HG03045 (cell line): ENCODE results near the gene AVPR2.

Experiments used
- ATAC-seq: cut with Tn5 transposase; IDR thresholded peaks from one replicate; pipeline ENCODE4 v1.9.1; 2021; ENCODE audit warnings: mild to moderate bottlenecking, moderate library complexity; ENCODE audit not compliant: unreplicated experiment

AVPR2 gene

DNA sequence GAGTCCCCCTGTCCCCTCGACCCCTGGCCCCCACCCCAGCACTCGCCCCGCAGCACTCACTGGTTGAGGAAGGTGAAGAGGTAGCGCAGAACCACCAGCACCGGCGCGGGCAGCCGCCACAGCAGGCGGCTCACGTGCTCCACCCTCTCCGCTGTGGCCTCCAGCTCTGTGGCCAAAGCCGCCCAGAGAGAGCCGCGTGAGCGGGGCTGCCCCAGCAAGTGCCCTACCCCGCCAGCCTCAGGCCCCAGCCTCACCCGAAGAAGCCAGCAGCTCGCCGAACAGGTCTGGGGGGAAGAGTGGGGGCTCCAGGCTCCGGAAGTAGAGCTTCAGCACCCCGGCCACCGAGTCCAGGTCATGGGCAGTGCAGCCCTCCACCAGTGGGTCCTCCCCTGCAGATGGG, 6.0 kb downstream of the AVPR2 start:
- no peak for ATAC-seq

DNA sequence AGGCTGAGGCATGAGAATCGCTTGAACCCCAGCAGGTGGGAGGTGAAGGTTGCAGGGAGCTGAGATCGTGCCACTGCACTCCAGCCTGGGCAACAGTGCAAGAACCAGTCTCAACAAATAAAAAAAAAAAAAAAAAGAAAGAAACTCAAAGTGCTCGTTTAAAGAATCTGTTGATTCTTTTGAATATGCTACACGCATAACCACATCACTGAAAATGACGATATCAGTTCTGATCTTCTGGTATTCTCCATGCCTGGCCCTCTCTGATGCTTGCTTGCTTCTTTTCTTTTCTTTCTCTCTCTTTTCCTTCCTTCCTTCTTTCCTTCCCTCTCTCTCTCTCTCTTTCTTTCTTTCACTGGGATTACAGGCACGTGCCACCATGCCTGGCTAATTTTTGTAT, 7.3 kb downstream of the AVPR2 start:
- ATAC-seq = no peak

DNA sequence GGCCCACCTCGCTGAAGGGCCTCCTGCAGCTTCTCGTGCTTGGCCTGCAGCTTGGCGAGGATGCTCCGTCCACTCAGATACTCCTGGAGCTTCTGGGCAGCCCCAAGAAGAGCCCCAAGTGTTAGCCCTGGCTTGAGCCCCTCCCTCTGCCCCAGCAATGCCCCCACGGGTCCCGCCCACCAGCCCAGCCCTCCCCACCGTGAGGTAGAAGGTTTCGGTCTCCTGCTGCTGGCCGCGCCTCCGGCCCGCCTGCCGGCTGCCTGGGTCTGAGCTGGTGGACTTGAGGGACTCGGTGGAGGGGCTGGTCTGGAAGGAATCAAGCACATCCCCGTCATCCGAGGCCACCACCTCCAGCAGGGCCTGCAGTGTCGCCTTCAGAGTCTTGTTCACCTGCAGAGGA, 8.7 kb downstream of the AVPR2 start:
- ATAC-seq = no peak

DNA sequence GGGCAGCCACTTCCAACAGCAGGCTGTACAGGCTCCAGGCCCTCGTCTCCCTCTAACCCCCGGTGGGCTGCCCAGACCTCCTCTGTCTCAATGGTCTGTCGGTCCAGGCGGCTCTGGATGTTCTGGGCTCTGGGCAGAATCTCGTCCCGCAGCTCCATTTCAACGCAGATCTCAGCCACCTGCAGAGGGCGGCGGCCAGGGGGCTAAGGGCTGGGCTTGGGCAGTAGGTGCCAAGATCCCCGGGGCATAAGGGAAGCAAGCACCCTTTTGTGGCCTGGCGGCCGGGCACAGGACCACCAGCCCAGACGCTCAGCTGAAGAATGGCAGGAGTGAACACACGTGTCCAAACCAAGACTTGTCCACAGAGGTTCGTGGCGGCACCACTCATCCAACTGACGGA, 9.2 kb downstream of the AVPR2 start:
- ATAC-seq = no peak

DNA sequence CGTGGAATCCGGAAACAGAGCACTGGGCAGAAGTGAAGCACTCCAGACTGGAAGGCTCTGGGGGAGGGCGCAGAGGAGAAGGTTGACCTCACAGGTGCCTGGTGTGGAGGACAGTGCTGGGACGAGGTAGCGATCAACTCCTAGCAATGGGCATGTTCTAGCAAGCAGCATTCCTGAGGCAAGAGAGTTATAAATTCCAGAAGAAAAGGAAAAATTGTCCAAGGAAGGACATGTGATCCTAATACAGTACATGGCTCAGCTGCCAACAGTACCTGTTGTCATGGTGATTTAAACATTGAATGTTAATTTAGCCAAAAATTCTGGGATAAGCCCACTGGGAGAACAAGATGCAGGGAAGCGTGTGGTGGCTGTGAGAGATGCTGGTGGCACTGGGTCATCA, 13.4 kb downstream of the AVPR2 start:
- ATAC-seq = no peak

DNA sequence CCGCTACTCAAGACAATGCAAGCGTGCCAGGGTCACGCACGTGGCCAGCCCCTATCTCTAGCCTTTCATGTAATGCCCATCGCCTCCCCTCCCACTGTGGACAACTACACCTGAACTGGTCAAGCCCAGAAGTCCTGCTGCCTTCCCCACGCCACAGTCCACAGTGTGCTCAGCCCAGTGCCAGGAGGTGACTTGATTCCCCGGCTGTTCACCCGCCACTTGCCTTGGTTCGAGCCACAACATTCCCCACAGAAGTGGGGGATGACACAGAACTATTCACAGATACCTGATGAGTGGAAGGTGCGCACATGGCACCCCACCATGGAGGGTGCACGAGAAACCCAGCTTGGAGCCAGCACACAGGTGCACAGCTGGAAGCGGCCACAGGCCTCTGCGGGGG, 14.8 kb downstream of the AVPR2 start:
- no peak for ATAC-seq

DNA sequence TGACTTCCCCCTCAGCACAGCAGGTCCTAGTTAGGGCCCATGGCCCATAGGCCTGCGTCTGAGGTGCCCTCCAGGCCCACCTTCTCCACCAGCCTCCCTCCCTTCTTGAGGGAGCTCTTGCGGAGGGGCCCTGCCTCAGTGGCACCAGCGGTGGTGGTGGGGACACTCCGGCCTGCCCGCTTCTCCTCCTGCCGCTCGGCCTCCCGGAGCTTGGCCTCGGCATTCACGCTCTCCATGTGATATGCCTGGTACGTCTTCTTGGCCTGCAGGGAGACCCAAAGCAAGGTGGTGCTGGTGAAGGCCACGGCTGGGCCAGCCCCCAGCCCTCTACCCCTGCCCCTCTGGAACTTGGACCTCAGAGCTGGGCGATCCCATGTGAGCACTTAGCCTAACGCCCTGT, 16.1 kb downstream of the AVPR2 start:
- no peak for ATAC-seq

DNA sequence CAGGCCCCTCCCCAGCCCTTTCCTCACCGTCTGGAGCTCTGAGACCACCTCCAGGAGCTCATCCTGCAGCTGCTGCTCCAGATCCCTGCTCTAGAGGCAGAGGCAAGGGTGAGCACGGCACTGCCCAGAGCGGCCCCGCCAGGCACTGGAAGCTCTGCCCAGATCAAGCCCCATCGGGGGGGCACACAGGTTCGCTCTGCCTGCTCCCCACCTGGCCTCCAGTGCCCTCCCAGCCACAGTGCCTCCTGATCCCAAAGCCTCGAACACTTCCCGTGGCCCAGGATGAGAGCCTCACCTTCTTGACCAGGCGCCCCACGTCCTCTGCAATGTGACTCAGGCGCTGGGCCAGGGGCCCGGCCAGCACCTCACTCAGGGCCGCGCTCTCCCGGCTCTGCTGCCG, 16.6 kb downstream of the AVPR2 start:
- no peak for ATAC-seq

DNA sequence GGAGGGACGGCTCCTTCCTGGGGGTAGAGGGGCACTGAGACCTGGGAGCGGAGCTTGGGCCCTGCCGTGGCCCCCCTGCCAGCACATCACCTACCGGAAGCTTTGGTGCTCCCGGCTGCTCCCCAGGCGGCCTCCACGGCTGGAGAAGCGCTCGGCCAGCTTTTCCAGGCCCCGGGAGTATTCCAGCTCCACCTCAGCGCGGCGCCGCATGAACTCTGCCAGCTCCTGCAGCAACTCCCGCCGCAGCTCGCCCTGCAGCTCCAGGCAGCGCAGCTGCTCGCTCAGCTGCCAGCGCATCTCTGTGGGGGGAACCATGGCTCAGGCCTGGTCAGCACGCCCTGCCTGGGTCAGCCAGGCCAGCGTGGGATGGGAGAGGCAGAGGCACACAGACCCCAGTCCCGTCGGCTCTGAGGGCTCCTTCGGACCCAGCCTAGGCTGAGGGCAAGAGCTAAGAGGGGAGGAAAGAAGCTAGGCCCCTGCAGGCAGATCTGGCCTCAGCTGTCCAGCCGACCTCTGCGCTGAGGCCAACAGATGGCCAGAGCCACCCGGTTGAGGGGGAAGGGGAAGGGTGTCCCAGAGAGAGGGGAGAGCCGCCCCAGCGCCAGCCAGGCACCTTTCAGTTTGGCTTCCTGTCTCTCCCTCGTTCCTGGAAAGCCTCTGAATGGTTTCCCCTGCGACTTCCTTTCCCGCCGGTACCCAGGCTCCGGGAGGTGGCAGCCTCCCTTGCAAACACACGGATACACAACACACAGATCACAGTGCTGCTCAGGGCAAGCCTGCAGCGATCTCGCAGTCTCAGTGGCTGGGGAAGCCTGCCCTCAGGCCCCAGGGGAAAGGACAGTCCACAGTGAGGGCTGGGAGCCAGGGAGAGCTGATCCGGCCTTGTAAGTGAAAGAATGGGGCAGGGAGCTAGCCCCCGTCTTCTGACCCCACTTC, 17.3 kb downstream of the AVPR2 start:
- ATAC-seq = no peak

DNA sequence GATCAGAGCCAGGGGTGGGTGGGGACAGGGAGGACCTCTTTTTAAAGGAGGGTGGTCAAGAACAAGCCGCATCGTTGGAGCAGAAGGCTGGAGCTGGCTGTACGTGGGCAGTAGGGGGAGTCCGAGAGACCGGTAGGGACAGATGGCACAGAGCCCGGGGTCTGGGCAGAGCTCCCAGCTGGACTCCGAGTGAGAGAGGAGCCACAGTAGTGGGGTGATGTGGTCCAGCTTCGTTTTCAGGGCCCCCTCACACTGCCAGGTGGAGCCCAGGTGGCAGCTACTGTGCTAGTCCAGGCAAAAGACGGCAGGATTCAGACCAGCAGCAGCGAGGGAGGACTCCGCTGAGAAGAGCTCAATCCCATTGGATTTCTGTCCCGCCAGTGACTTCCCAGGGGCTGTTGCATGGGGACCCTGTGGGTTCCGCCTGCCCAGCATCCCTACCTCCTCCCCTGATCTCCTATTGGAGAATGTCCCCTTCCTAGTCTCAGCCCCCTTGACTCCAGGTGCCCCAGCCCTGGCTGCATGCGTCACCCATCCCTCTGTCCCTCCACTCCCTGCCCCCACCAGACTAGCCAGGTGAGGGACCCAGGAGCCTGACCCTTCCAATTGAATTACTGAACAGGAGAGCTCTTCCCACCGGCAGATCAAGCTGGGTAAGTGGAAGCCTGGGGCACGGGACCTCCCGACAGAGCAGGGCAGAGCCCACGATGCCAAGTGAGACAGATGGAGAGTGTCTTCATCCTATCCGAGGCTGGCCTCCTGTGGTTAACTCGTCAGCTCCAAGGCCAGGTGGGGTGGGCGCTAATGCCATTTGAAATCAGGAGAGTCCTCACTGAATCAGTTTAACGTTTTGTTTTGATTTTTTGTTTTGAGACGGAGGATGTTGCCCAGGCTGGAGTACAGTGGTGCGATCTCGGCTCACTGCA, 18.7 kb downstream of the AVPR2 start:
- ATAC-seq = no peak

DNA sequence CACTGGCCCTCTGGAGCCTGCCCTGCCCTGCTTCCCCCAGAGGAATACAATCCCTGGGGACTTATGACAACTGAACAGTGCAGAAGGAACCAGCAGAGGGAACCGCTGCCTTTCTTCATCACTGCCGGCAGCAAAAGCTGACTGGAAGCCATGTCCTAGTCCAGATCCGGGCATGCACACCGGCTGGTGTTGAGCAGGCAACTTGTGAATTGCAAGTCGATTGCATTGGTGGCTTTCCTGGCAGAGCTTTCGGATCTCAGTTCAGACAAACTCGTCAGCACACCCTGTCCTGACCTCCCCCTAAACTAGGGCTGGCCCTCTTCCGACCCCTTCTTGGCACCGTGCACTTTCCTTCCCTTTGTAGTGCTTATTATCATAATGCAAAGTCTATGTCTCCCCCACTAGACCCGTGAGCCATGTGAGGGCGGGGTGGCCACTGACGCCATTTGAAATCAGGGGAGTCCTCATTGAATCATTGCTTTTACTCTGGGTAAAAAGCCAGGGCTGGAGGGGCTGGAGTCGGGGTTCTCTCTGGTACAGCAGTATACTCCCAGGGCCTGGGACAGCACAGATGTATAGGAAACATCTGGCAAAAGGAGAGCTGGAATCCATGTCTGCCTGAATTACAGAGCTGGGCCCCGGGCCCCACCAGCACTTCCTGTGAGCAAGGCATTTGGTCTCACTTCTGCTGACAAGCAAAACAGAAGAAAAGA, 19.8 kb downstream of the AVPR2 start:
- ATAC-seq = no peak

DNA sequence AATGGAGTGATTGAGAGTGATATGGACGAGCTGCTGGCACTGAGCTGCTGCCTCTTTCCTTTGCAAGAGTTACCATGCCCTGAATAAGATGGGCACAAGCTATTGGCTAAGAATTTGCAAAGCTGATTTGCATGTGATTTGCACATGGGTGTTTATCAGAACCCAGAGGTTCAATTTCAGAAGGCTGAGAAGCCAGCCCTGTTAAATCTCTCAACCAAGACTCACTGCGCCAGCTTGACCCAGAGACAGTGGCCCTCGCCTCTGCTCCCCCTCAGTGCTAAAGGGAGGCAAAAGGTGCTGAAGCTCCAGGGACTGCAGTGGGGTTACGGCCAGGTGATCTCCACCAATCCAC, 20.9 kb downstream of the AVPR2 start:
- ATAC-seq = no peak

DNA sequence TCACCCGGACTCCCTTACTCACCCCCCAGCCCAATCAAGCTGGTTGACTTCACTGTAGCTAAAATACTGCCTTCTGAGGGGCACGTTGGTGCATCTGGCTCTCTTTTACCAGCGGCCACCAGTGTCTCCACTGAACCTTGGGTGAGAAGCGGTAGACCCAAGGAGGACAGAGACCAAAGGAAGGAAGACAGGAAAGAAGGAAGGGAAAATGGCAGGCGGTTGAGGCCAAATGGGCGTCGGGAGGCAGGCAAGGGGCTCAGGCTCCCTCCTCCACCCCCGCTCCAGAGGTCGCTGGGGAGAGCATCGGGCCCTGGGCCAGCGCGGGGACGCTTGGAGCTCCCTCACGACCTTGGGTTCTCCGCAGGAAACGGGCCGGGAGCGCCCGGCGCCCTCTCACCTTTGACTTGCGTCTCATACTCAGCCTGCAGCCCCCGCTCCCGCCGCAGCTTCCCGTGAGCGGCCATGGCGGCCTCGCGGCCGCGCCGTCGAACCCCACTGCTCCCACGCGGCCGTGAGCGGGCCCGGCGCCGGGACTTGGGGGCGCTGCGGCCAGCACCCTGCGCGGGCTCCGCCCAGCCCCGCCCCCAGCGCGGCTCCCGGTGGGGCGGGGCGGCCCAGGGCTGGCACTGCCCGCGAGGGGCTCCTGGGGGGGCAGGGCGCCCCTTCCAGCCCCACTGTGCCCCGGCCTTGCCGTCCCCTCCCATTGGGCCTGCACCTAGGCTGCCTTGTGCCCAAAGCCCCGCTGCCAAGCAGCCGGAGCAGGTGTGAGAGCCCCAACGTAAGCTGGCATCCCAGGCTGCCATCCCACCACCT, 21.5 kb downstream of the AVPR2 start, which contains the start of gene ARHGAP4:
ARHGAP4 (minus strand) TSS at position 526 of the 813 bp plus-strand sequence; CDS start at position 464, 62 bp downstream.
- no peak for ATAC-seq

DNA sequence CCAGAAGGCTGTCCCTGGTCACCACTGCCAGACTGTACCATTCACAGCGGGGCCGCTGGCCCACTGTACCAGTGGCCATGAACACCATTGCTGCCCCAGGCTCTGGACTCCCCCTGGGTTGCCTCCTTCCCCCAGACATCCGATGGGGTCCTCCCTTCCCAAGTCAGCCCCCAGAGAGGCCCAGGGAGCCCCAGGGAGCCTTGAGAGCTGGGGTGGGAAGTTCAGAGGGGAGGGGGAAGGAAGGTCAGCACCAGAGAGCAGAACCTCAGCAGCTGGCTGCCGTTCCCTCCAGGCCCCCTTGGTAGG, 22.0 kb downstream of the AVPR2 start:
- ATAC-seq = no peak

DNA sequence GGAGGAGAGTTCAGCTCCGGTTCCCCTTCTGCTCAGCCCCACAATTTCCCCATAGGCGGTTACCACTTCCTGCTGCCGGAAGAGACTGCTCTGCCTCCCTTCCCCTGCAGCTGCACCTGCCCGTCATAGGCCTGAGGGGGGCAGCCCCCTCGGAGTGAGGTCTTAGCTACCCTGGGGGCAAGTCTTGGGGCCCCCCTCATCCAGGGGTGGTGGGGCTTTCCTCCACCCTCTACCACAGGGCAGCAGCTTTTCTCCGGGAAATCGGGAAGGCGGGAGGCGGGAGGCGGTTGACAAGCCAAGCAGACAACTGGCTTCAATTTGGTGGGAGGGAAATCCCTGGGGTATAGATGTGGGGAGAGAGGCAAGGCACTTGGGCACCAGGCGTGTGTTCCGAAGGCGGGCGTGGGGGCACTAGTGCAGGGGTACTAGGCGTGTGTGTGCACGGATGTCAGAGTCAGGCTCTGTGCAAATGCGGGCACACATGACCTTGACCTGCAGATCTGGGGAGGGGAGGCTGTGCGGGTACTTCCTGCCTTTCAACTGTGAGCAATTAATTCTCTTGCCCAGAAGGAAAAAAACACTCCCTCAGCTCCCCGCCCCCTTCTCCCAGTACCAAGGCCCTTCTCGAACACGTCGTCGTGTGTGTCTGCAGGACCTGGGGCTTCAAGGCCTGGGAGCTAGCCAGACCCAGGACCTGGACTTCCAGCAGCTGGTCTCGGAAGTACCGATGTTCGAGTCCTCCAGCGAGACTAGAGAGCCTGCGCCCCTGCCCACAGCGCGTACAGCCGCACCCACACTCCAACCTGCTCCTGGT, 22.6 kb downstream of the AVPR2 start:
- no peak for ATAC-seq

DNA sequence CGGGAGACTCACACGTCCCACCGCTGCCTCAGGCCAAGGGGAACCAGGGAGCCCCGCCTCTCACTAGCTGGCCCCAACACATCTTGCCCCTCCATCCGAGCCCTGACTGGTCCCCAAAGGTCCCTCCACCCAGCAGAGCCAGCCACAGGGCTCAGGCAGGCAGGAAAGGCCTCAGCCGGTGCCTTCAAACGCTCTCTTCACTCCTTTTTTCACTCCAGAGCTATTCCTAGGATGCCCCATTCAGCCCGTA, 23.1 kb downstream of the AVPR2 start:
- no peak for ATAC-seq

DNA sequence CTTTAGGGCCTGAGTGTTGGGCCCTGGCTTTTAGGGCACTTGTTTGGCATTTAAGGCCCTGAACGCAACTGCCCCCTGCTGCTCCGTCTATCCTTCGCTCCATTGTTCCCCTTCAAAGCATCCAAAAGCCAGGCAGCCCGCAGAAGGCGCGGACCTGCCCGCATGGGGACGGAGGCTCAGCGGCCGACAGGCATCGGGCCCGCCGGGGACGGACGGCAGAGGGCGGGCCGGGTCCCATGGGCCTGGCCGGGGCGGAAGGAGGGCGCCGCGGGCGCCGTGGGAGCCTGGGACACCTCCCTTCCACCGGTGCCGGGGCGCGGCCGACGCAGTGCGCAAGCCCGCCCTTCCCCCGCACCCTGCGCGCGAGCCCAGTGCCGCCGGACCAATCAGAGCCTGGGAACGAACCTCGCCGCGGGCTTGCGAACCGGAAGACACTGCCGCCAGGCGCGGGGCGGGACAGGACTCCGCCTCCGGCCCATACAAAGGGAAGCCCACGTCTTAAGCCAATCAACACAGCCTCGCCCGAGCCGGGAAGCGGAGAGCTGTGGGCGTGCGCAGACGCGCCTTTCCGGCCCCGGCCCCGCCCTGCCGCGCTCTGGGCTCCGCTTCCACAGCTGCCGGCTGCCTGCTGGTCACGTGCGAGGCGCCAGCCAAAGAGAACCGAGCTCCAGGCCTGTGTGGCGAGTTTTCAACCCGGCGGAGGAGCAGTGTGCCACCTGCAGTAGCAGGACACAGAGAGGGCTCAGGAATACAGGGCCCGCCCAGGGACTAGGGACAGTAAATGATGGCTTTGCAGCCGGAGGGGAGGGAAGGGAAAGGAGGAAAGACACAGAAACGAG, 23.7 kb downstream of the AVPR2 start:
- ATAC-seq = peak; percentile 73

DNA sequence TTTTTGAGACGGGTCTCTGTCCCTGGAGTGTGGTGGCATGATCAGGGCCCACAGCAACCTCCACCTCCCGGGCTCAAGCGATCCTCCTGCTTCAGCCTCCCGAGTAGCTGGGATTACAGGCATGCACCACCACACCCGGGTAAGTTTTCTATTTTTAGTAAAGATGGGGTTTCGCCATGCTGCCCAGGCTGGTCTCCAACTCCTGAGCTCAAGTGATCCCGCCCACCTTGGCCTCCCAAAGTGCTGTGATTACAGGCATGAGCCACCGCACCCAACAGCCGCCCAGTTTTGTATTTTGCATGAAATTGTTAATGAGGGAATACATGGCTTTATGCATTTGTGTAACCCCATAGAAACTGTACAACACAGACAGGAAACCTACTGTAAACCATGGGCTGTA, 24.4 kb downstream of the AVPR2 start:
- ATAC-seq = no peak

DNA sequence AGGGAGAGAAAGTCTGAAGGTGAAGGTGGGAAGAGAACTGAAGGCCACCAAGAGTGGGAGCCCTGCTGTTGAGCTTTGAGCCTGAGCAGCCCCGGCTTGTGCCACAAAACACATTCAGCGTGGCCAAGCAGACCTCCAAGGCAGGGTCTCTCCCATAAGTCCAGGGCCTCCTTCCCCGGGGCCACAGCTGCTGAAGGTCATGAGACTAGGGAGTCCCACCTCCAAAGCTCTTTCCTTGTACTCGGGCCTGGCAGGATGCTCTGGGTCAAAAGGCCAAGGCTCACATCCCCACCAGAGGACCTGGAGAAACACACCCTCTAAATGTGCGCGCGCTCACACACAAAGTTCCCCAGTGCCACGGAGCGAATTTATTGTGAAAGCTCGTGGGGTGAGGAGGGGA, 25.1 kb downstream of the AVPR2 start:
- no peak for ATAC-seq
